ENCODE data around the gene BABAM2.

DNA sequence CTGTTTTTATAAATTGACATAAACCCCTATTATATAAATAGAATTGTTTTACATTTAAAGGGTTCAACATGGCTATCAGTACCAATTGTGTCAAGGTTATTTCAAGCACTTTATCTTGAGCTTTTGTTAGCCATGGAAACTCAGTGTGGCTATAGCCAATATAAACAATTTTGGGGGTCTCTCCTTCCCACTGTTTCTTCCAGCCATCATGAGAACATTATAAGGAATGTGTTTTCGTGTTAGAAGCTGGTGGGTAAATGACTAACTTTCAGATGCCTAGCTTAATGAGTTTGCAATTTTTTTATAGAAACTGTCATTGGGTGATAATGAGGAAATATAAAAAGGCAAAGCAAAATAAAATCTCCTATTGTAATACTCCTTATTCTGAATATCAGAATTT lies 348.7 kb downstream of the BABAM2 start:
- TF ChIP-seq, protein P1, sequence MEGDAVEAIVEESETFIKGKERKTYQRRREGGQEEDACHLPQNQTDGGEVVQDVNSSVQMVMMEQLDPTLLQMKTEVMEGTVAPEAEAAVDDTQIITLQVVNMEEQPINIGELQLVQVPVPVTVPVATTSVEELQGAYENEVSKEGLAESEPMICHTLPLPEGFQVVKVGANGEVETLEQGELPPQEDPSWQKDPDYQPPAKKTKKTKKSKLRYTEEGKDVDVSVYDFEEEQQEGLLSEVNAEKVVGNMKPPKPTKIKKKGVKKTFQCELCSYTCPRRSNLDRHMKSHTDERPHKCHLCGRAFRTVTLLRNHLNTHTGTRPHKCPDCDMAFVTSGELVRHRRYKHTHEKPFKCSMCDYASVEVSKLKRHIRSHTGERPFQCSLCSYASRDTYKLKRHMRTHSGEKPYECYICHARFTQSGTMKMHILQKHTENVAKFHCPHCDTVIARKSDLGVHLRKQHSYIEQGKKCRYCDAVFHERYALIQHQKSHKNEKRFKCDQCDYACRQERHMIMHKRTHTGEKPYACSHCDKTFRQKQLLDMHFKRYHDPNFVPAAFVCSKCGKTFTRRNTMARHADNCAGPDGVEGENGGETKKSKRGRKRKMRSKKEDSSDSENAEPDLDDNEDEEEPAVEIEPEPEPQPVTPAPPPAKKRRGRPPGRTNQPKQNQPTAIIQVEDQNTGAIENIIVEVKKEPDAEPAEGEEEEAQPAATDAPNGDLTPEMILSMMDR (IDR thresholded peaks at IDR 0.05) = no peak
- TF ChIP-seq POLR2A (IDR thresholded peaks at IDR 0.05) = no peak
